ENCODE data around the gene HAGH.
A peak's percentile ranks its signal among the peaks of the same experiment; 100 is the strongest.

Gene HAGH

DNA sequence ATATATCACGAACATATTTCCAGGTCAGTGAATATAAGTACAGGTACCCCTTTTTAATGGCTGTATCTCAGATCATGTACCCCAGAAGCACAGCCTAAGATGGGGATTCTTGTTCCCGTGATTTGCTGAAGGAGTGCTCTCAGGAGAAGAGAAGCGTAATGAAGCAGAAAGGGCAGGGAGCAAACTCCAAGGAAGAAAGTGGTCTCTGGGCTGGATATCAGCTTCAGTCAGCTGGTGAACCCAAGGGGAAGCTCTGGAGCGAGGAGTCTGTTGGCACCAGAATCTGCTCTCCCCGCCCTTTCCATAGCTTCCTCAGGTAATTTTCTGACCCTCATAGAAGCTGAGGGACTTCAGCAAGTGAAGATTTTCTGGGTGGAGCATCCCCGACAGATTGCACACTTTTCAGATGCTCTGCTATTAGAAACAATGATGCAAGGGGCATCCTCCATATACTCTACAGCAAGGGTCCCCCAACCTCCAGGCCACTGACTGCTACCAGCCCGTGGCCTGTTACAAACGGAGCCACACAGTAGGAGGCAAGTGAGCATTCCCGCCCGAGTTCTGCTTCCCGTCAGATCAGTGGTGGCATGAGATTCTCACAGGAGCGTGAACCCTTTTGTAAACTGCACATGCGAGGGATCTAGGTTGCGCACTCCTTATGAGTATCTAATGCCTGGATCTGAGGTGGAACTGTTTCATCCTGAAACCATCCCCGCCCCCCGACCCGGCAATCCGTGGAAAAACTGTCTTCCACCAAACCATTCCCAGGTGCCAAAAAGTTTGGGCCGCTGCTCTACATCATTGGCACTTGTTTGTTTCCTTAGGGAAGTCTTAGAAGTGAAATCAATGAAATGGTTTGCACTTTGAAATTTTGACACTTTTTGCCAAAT is 4.8 kb upstream of the HAGH start:
- no peak for DNase-seq (ENCODE audit: low spot score)

DNA sequence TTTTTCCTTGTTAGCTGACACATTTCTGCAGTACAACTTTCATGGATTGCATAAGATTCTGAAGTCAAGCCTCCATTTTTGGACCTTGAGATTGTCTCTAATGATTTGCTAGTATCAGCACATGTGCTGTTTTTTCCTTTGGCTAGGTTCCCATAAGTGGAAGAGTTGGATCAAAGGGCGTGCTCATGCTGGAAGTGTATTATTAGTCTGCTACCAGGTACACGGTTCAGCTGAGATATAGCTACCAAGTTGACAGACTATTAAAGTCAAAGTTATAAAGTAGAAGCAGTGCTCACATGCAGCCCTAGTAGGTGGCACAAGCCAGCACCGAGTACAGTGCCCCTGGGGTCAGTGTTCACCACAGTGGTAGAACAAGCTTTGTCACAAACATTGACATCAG is 3.6 kb upstream of the HAGH start:
- no peak for DNase-seq (ENCODE audit: low spot score)

- no peak for DNase-seq (ENCODE audit: low spot score)
These were observed 2.2 kb upstream of the HAGH start for GRCh38 chr16:1828645-1829410.

GRCh38 chr16:1825864-1826690 is 548 bp downstream of the HAGH start:
- peak; percentile 59 for DNase-seq (ENCODE audit: low spot score)

DNA sequence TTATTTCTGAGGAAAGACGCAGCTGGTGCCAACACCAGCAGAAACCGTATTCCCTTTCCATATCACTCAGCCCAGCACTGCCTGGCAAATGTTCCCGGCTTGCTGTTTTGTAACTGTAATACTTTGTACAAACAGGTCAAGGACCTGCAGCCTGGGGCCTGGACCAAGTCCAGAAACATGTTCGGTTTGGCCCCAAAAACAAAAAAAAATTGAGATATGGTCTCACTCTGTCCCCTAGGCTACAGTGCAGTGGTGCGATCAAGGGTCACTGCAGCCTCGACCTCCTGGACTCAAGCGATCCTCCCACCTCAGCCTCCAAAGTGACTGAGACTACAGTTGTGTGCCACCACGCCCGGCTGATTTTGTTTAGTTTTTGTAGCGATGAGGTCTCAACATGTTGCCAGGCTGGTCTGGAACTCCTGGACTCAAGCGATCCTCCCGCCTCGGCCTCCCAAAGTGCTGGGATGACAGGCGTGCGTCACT is 1.2 kb downstream of the HAGH start:
- no peak for DNase-seq (ENCODE audit: low spot score)

DNA sequence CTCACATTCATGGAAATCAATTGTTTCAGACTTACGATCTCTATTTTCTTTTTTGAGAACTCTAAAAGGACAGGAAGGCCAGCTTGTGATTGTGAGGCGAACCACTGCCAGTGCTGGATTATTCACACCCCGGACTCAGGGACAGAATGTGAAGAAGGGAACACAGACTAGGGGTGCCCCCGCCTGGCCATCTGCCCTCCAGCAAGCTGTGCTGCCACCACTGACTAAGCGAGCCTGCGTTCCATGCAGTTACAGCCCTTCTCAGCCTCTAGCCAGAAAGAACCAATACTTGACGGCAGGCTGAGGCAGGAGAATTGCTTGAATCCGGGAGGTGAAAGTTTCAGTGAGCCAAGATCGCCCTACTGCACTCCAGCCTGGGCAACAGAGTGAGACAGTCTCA is 2.8 kb downstream of the HAGH start:
- peak; percentile 57 for DNase-seq (ENCODE audit: low spot score)

DNA sequence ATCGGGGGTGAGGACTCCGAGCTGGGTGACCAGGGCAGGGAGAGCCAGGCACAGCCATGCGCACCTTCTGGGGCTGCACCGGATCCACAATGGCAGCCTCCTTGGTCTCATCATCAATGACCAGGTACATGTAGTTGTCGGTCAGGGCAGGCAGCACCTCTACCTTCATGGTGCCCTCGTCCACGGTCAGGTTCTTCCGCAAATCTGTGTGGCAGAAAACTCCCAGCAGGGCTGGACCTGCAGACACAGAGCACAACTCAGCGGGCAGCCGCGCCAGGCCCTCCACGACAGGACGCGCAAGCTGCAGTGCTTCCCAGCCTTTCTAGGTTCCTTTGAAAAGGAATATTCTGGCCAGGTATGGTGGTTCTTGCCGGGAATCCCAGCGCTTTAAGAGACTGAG is 3.8 kb downstream of the HAGH start:
- no peak for DNase-seq (ENCODE audit: low spot score)

- DNase-seq (ENCODE audit: low spot score): no peak
These were observed 4.6 kb downstream of the HAGH start for GRCh38 chr16:1821861-1822611.

DNA sequence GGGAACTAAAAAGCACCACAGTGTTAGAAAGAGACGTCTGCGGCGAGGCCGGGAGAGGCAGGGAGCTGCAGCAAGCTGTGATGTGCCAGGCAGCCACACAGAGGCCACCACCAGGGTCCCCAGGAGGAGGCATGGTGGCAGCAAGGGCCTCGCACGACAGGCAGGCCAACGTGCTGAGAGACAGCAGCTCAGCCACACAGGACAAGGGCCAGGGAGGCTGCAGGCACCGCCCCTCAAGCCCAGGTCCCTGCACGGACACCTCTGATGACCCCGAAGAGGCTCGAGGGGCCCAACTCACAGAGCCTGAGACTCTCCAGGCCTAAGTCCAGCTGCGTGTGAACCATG is 5.7 kb downstream of the HAGH start:
- DNase-seq (ENCODE audit: low spot score): no peak

DNA sequence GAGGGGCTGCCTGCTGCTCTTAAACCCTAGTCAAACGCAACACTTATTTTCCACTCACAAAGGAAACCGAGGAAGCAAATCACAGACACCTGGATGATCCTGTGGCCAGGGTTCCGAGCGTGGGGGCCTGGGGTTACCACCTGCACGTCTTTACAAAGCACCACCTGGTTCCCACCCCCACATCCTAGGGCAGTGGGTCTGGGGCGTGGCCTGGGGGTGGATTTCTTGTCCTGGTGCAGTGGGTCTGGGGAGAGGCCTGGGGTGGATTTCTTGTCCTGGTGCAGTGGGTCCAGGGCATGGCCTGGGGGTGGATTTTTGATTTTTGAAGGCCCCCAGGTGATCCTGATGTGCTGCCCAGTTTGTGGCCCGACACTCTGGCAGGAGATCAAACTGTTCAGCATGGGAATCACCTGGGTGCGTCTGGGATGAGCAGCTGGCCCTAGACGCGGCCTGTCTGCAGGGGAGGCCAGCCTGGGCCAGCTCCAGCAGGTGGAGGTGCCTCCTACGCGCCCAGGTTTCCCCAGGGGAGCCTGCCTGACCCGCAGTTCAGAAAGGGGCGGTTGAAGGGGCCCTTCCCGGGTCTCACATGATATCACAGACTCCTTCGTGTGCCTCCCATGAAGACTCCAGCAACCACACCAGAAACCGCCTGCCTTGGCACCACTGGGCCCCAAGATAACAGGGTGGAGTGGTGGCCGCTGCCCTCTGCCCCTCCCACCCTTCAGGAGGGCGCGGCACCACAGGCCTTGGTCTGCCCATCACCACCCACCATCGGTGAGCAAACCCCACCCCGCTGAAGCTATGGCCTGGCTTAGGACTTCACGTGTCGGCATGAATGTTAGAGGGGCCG is 6.3 kb downstream of the HAGH start:
- no peak for DNase-seq (ENCODE audit: low spot score)

DNA sequence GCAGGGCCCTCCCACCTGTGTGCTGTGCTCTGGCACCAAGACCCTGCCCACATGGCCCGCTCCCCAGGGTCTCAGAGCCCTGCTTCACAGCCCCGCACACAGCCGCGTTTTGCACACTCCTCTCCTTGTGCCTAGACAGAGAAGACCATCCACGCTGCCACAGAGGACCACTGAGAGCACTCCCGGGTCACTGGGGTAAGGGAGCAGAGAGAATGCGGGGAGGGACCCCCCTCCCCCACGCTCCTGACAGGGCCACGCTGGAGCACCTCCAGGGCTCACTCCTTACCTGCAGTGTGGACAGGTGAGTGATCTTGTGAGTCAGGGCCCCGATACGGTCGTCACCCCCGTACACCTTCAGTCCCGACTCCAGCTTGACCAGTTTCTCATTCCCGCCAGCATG is 7.0 kb downstream of the HAGH start:
- no peak for DNase-seq (ENCODE audit: low spot score)

GRCh38 chr16:1818873-1819525 is 7.6 kb downstream of the HAGH start:
- no peak for DNase-seq (ENCODE audit: low spot score)

DNA sequence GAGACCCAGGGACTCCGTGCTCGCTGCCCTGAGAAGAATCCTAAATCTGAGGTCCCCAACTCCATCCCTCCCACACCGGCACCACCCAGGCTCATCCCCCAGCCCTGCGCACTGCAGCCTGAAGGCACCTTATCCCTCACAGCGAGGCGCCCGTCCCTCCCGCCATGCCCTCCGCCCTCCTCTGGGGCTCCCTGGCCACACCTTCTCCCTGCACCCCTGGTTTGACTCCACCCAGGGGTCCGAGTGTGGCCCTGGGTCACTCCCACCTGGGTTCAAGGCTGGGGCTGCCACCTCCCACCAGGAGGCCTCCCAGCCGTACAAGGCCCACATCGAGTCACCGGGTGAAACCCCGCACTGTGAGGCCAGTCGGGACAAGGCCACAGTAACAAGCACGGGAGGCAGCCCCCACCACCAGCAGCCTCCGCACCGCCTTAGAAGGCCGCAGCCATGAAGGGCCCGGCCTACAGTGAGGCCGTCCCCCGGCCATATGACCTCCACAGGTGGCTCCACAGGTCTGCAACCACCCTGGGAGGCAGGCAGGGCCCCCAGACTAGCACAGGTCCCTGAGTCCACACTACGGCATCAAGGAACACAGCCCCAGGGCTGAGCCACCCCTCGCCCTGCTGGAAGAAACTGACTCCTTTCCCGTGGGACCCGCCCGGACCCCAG is 8.3 kb downstream of the HAGH start:
- DNase-seq (ENCODE audit: low spot score): no peak

DNA sequence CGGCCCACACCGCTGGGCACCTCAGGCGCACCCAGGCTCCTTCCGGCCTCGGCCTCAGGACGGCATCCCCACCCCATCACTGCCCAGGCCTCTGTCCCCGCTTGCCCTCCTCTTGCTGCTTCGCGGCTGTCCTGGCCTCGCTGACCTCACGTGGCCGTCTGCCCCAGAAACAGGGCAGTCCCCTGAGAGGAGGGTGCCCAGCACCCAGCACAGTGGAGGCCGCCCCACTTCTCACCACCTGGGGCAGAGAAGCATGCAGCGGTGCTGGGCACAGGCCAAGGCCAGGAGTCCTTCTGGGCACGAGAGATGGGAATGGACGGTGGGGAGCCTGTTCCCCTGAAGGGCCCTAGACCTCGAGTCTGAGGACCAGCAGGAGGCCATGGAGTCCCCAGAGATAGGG is 8.9 kb downstream of the HAGH start:
- DNase-seq (ENCODE audit: low spot score): no peak

DNA sequence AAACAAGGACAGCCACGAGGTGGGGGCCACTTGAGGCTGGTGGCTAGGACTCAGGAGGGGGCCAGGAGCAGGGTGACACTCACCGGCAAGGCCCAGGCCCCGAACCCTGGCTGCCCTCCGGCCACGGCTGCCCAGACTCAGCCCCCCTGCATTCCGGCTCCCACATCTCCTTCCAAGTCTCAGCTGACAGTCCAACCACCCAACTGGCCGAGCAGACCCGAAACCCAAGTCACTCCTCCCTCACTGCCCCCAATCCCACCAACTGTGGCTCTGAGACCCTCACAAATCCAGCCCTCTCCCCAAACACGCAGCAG is 9.4 kb downstream of the HAGH start:
- no peak for DNase-seq (ENCODE audit: low spot score)

- no peak for DNase-seq (ENCODE audit: low spot score)
These were observed 10.0 kb downstream of the HAGH start for GRCh38 chr16:1816396-1817275.

DNA sequence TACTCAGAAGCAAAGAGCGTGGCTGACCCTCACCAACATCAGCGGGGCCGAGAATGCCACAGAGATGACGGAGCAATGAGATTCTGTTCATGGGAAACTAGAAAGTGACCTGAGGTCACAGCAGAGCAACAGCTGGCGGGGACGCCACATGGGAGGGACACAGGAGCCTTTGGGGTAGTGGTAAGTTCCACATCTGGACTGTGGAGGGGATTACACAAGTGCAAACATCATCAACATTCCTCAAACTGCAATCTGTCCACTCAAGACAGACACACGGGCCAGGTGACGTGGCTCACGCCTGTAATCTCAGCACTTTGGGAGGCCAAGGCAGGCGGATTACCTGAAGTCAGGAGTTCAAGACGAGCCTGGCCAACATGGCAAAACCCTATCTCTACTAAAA is 11.2 kb downstream of the HAGH start:
- no peak for DNase-seq (ENCODE audit: low spot score)

DNA sequence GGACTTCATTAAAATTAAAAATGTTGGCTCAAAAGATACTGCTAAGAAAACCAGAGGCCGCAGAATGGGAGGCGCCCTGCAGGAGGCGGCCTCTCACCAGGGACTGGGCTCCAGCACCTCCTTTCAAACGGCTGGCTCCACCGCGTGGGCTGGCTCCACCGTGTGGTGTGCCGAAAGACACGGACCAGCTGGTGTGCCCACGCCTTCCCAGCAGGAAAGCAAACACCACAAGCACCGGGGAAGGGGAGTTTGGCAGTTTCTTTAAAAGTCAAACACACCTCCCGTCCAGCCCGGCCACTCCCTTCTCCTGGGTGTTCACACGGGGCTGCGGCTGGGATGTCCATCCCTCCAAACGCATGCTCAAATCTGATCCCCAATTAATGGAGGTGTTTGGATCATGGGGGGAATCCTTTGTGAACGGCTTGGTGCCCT is 13.9 kb downstream of the HAGH start:
- peak; percentile 93 for DNase-seq (ENCODE audit: low spot score)

DNA sequence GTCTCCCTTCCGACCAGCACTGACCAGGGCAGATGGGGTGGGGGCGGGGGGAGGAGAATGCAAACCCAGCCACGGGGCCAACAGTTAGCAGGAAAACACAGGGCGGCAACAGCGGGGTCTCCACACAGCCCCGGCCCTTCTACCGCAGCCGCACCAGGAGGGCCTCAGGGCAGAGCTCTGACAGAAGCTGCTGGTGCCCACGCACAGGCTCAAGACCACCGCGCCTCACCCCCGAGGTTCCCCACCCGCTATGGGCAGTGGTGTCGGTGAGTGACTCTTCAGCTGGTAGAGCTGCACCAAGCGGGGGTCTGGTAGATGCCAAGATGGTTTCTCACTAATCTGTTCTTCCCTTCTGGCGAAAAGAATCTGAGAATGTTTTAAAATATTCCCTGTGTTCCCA is 16.1 kb downstream of the HAGH start:
- no peak for DNase-seq (ENCODE audit: low spot score)
